Testis (tissue), 3 donors: ENCODE data around the gene MAN2B2. TPM values are rescaled to one million over a fixed set of nuclear protein-coding genes. Genes with fewer than 3 reads are reported as not detected.

Experiments used
- DNase-seq: peaks from one replicate; pipeline ENCODE4 v3.0.0-alpha.2; 2019
- H3K27ac ChIP-seq, 2 donors: fragments of 200-600 bp; sonication (generic); one replicate each; pipeline ENCODE4 v1.5.1; 2019
- H3K27me3 ChIP-seq: fragments of 200-600 bp; sonication (generic); one replicate; pipeline ENCODE4 v1.5.1; 2019
- H3K36me3 ChIP-seq: fragments of 200-600 bp; sonication (generic); one replicate; pipeline ENCODE4 v1.5.1; 2017; ENCODE audit warnings: low read depth; ENCODE audit errors: missing control alignments
- H3K4me1 ChIP-seq: fragments of 200-600 bp; sonication (generic); one replicate; pipeline ENCODE4 v1.5.1; 2019
- H3K4me3 ChIP-seq, 2 donors: fragments of 200-600 bp; sonication (generic); one replicate each; pipeline ENCODE4 v1.5.1; 2017 to 2019
- H3K9me3 ChIP-seq: fragments of 200-600 bp; sonication (generic); one replicate; pipeline ENCODE4 v1.5.1; 2017
- POLR2A ChIP-seq: fragments of 450-650 bp; IDR thresholded peaks from one replicate; pipeline ENCODE4 v1.6.1; 2017; ENCODE audit warnings: antibody characterized with exemption, mild to moderate bottlenecking, moderate library complexity
- WGBS, 2 donors: methylation state at CpG; one replicate each; pipeline ENCODE4 v1.1.5; 2018; 5-methylcytosine and 5-hydroxymethylcytosine counted together
- intact Hi-C: fragments of 100-400 bp; cut with DNase I; formaldehyde crosslinking; loops from one replicate; pipeline ENCODE4 v1.15.1; 2023; ENCODE audit warnings: low total_unique reads
- polyA plus RNA-seq: library from polyadenylated mRNA; stranded (reverse); fragments of 350-450 nt; fragmentation: Illumina TruSeq; extraction: RNeasy Lipid Tissue Mini Kit (QIAGEN cat#74804); gene quantifications from one replicate; pipeline ENCODE4 v1.2.3, GENCODE V29; 2014; ENCODE audit warnings: low read depth, low replicate concordance; ENCODE audit not compliant: insufficient read depth
- total RNA-seq, 2 donors: library from RNA; depleted of rRNA; stranded (reverse); fragments of >200 nt; gene quantifications; one replicate each; pipeline ENCODE4 v1.2.3, GENCODE V29; 2016
- TF ChIP-seq, protein P1 (sequence below), 3 experiments: fragments of 450-650 bp in 2 of 3; fragments of 200-600 bp in 1 of 3; sonication (generic) in 1 of 3; IDR thresholded peaks; one replicate each; pipeline ENCODE4 v1.5.1; 2016 to 2019; ENCODE audit warnings: antibody characterized with exemption in 3 of 3, mild to moderate bottlenecking in 2 of 3, moderate library complexity in 1 of 3

Gene MAN2B2
- total and polyA plus RNA-seq, 3 donors from 2014 or later = 15.0 to 23.7 (median 17.0) TPM

DNA sequence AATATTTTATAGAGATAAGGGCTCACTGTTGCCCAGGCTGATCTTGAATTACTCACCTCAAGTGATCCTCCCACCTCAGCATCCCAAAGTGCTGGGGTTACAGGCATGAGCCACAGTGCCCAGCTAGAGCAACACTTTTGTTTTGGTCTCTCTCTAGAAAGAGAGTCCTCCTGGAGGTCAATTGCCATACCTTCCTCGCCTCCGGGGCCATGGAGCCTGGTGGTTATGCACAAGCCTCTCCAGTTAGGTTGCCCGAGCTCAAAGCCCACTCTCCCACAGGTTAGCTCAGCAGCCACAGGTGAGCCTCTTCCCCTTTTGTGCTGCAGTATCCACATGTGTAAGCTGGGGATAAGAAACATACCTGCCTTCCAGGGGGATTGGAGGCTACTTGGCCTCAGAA lies 24.2 kb upstream of the MAN2B2 start:
- Histone ChIP-seq H3K36me3 (no peaks in the 10 kb centered on the region), H3K27ac (no peak overlapping the region), H3K4me1 (no peaks in the 10 kb centered on the region), H3K4me3 (no peak overlapping the region), H3K27me3 (no peaks in the 10 kb centered on the region), H3K9me3 (no peaks in the 10 kb centered on the region)
- intact Hi-C loops = no loop called here
- no peak for TF ChIP-seq POLR2A
- TF ChIP-seq, protein P1, sequence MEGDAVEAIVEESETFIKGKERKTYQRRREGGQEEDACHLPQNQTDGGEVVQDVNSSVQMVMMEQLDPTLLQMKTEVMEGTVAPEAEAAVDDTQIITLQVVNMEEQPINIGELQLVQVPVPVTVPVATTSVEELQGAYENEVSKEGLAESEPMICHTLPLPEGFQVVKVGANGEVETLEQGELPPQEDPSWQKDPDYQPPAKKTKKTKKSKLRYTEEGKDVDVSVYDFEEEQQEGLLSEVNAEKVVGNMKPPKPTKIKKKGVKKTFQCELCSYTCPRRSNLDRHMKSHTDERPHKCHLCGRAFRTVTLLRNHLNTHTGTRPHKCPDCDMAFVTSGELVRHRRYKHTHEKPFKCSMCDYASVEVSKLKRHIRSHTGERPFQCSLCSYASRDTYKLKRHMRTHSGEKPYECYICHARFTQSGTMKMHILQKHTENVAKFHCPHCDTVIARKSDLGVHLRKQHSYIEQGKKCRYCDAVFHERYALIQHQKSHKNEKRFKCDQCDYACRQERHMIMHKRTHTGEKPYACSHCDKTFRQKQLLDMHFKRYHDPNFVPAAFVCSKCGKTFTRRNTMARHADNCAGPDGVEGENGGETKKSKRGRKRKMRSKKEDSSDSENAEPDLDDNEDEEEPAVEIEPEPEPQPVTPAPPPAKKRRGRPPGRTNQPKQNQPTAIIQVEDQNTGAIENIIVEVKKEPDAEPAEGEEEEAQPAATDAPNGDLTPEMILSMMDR (IDR thresholded peaks at IDR 0.05) = no peak
- DNase-seq = no peak
- WGBS, 2 donors = 83 to 92% methylated on average over 3 of the region's 3 CpGs

DNA sequence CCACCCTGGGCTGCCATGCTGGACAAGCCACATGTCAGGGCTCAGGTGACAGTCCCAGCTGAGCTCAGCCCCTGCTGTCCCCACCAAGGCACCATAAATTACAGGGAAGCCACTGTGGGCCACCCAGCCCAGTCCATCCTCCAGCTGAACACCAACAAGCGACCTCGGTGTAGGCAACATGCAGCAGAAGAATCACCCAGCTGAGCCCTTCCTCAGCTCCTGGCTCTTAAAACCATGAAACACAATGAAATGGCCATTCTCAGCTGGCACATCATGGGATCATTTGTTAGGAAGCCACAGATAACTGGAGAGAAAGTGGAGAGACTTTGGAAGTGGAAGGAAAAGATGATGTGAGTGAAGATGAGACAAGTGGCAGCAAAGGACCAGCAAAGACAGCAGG lies 23.3 kb upstream of the MAN2B2 start:
- Histone ChIP-seq H3K27me3 (no peaks in the 10 kb centered on the region), H3K9me3 (no peaks in the 10 kb centered on the region), H3K4me3 (no peak overlapping the region), H3K4me1 (no peaks in the 10 kb centered on the region), H3K36me3 (no peaks in the 10 kb centered on the region), H3K27ac (no peak overlapping the region)
- no peak for DNase-seq
- no peak for TF ChIP-seq POLR2A
- TF ChIP-seq, protein P1 (IDR thresholded peaks at IDR 0.05) = no peak
- intact Hi-C loops = no loop called here
- WGBS, 2 donors = 90 to 100% methylated on average over 2 of the region's 2 CpGs

DNA sequence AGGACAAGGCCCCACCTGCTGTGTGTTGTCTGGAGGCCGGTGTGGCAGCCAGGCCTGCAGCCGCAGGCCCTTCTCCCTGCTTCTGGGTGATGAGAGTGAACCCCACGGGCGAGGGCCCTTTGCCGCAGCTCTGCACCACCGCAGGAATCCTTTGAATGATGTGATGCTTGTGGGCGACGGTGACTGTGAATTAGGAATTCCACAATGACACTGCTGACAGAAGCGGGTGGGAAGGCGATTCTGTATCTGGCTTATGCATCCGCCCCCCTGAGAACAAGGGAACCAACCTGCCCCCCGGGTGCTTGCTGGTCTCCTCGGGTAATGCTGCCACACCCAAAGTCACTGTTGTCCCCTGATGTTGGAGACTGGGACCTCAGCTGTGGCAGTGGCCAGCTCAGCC lies 19.5 kb upstream of the MAN2B2 start:
- H3K9me3 ChIP-seq = no peaks in the 10 kb centered on the region
- H3K27ac ChIP-seq = no peak overlapping the region
- WGBS, 2 donors = 75 to 87% methylated on average over 5 to 13 of the region's 13 CpGs
- no peak overlapping the region for H3K4me3 ChIP-seq
- intact Hi-C loops = no loop called here
- TF ChIP-seq, protein P1 (IDR thresholded peaks at IDR 0.05) = no peak
- no peak for TF ChIP-seq POLR2A
- no peak for DNase-seq
- no peaks in the 10 kb centered on the region for H3K4me1 ChIP-seq
- no peaks in the 10 kb centered on the region for H3K27me3 ChIP-seq
- H3K36me3 ChIP-seq = no peaks in the 10 kb centered on the region

DNA sequence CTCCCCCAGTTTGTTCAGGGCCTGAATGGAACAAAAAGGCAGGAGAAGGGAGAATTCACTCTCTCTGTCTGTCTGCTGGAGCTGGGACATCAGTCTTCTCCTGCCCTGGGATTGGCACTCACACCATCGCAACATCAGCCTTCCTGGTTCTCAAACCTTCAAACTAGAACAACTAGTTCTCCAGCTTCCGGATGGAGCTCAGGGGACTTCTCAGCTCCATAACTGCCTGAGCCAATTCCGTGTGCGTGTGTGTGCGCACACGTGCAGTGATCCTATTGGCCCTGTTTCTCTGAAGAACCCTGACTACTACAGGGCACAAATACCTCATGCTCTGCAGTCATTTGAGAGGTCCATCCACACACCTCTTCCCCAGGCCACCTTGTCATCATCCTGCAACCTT lies 18.7 kb upstream of the MAN2B2 start:
- TF ChIP-seq, protein P1 (IDR thresholded peaks at IDR 0.05) = no peak
- TF ChIP-seq POLR2A = no peak
- Histone ChIP-seq H3K4me3 (no peak overlapping the region), H3K9me3 (no peaks in the 10 kb centered on the region), H3K27me3 (no peaks in the 10 kb centered on the region), H3K4me1 (no peaks in the 10 kb centered on the region), H3K27ac (no peak overlapping the region), H3K36me3 (no peaks in the 10 kb centered on the region)
- DNase-seq = no peak
- intact Hi-C loops = no loop called here
- 72 to 82% methylated on average over 6 of the region's 6 CpGs for WGBS, 2 donors

DNA sequence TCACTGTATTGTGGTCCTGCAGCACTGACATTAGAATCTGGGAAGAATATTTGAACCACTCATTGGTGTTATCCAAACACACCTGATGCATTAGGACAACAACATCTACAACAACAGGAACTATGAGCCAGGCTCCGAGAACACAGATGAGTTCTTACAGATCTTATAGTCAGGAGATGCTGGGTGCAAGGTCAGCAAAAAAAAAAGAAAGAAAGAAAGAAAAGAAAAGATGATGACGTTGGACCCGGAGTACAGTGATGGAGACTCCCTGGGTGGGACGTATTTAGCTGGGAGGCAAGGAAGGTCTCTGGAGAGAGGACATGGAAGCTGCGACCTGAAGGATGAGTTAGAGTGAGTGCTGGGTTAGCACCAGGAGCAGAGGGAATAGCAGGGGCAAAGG lies 17.8 kb upstream of the MAN2B2 start:
- intact Hi-C loops = no loop called here
- Histone ChIP-seq H3K27ac (no peak overlapping the region), H3K4me3 (no peak overlapping the region), H3K9me3 (no peaks in the 10 kb centered on the region), H3K36me3 (no peaks in the 10 kb centered on the region), H3K4me1 (no peaks in the 10 kb centered on the region), H3K27me3 (no peaks in the 10 kb centered on the region)
- no peak for DNase-seq
- 82% methylated on average over 5 of the region's 5 CpGs for WGBS, 2 donors
- TF ChIP-seq, protein P1 (IDR thresholded peaks at IDR 0.05) = no peak
- TF ChIP-seq POLR2A = no peak
